NOMO-1 treated with dmso at 0.1 percent for 144 hours (cell line): ENCODE data around the gene SLC24A3.

Source experiments
- DNase-seq: peaks from one replicate; lab custom pipeline; 2025; ENCODE audit not compliant: unreplicated experiment; lab: John Stamatoyannopoulos, UW

The SLC24A3 gene

DNA sequence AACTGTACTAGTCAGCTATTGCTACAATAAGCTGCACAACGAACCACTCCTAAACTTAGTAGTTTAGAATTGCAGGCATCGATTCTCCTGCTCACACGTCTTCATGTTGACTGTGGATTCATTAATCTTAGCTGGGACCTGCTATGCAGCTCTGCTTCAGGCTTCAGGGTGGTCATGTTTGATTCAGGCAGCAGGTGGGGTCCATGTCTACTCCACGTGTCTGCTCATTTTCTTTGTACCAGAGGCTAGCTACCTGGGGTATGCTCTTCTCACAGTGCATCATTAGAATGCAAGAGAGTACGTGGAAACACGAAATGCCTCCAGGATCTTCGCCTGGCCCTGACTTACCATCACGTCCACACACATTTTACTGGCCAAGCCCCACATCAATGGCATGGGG lies 481.1 kb downstream of the SLC24A3 start:
- DNase-seq = no peak

GRCh38 chr20:19695081-19695480 lies 482.6 kb downstream of the SLC24A3 start:
- DNase-seq = peak; percentile 15

- no peak for DNase-seq
Observed at GRCh38 chr20:19696620-19697019, 484.2 kb downstream of the SLC24A3 start.

DNA sequence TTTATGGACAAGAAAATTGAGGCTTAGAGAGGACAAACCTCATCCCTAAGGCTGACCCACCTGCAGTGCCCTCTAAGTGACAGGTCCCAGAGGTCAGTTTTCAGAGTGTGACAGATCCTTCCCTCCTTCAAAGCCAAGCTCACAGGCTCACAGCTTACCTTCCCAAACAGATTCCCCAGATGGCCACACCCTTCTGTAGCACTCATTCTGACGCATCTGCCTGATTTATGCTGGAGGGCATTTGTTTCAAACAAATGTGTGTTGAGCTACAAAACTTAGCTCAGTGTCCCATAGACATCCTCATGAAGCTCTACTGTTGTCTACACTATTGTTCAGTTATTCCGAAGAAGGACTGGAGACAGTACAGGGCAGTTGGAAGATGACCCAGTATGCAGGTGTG lies 485.0 kb downstream of the SLC24A3 start:
- DNase-seq = no peak

DNA sequence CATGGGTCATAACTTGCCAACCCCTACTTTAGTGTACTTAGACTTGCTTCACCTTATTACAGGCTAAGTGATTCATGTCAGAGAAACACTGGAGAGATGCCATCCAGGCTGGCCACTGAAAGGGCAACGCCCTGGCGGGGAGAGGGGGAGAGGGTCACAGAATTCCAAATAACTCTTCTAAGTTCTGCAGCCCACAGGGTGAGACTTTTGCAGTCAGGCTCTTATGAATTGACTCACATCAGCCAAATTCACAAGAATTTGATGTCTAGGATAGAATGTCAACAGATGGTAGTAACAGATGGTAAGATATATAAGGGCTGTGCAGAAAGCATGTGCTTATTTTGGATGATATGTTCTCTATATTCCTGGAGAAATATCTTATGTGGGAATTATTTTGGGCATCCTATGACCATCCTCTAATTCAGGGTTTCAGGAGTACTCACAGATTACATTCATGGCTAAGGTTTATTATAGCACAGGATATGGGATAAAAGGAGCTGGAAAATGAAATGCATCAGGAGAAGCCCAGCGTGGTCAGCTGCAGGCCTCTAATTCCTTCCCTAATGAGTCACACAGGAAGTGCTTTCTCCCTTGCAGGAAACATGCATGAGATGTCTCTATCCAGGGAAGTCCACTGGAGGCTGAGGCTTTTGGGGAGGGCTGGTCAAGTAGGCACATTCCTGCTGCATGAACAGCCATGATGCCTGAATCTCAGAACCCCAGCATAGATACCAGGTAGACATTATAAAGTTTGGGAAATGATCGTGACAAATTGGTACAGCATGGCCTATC lies 486.9 kb downstream of the SLC24A3 start:
- DNase-seq = no peak

- peak; percentile 73 for DNase-seq
Observed at GRCh38 chr20:19701429-19701828, 489.0 kb downstream of the SLC24A3 start.

DNA sequence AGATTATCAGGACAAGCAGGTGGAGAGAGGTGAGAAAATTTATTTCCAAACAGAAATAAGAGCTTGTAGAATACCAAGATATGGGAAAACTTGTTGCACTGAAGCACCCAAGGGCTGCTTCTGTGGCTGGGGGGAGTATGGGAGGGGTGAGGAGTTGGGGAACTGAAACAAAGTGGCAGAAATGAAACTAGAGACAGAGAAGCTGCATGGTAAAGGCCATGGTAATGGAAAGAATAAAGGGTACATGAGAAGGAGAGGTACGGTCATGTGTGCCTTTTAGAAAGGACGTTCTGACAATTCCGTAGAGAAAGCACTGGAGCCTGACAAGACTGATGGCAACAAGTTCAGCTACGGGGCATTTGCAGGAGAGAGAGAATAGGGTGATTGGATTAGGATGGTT lies 494.0 kb downstream of the SLC24A3 start:
- peak; percentile 75 for DNase-seq

DNA sequence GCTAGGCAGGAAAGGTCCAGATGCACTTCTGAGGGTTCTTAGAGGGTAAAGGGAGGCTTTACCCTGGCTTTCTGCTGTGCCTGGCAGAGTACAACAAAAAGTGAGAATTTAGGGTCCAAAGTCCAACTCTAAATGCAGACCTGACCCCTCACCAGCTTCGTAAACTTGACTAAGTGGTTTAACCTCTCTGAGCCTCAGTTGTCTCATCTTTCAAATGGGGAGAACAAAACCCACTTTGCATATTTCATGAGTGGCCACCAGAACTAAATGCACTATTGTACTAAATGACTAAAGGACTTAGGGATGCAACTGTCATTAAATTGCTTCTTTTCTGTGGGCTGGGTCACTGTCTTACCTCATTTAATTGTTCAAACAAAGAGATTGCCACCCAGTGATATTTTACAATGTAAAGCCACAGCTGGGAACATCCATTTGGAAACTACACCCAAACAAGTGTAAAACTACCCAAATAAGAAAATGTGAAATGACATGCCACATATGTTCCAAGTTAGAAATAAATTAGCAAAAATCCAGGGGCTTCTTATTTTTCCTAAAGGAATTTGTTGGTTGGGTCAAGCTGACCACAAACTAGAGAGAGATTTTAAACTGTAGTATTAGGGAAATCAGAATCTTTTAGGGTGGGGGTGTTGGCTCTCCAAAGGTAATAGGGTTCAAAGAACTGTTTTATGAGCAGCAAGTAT lies 497.3 kb downstream of the SLC24A3 start:
- no peak for DNase-seq

DNA sequence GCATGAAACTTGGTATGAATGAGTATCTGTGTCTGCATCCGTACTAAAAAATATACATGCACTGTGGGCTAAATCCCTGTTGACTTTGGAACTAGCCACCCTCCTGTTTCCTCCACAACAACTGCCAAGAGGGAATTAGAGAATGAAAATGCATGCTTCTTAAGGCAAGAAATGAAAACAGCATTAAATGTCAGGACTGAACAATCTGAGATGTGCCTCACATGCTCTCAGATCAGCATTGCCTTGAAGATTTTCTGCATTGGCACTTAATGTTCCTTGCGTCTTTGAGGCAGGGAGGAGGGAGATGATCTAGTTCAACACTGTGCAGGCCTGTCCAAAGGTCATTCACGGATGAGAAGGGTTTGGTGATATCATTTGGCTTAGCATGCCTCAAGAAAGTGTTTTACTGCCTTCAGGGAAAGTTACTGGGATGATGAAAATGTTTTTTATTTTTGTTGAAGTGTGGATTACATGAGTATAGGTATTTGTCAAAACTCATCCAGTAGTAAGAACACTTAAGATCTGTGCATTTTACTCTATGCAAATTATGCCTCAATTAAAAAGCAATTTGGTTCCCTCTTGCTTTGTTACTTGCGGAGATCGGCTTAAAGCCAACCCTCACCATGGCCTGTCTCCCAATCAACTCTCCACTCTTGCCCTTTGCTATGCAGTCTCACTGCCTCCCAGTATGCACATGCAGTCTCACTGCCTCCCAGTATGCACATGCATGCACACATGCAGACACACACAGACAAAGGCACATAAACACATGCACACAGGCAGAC lies 498.1 kb downstream of the SLC24A3 start:
- no peak for DNase-seq

DNA sequence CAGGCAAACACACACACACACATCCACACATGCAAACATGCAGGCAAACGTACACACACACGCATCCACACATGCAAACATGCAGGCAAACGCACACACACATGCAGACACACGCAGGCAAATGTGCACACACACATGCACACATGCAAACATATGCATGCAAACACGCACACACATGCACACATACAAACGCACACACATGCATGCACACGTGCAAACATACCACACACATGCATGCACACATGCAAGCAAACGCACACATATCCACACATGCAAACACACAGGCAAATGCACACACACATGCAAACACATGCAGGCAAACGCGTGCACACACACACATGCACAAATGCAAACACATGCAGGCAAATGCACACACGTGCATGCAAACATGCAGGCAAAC lies 498.7 kb downstream of the SLC24A3 start:
- no peak for DNase-seq

- DNase-seq = no peak
Observed at GRCh38 chr20:19712721-19713260, 500.3 kb downstream of the SLC24A3 start.

GRCh38 chr20:19713822-19714578 lies 501.6 kb downstream of the SLC24A3 start:
- DNase-seq = no peak

DNA sequence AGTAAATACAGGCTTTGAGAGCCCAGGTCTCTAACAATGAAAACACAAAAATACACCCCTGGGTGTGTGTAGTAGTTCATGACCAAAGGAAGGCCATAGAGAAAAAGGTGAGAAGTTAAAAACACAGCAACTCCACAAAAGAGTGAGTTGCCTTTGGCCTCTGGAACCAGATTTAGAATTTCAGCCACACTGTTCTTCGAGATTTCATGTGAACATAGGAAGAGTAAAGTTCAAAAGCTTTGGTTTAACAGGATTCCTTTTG lies 502.1 kb downstream of the SLC24A3 start:
- DNase-seq = no peak

- no peak for DNase-seq
Observed at GRCh38 chr20:19715986-19716385, 503.5 kb downstream of the SLC24A3 start.

DNA sequence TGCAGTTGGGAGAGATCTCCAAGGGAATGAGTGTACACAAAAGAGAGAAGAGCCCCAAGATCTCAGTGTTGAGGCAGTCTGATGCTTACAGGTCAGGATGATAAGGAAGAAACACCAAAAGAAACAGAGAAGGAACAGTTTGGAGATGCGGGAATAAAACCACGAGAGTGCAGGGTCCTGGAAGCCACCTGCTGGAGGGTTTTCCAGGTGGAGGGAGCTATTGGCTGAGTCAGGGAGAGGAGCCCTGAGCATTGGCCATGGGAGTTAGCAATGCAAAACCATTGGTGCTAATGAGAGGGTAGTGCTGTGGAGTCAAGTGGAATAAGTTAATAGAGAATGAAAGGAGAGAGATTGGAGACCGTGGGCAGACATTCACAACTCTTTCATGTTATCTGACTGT lies 506.4 kb downstream of the SLC24A3 start:
- DNase-seq = no peak

DNA sequence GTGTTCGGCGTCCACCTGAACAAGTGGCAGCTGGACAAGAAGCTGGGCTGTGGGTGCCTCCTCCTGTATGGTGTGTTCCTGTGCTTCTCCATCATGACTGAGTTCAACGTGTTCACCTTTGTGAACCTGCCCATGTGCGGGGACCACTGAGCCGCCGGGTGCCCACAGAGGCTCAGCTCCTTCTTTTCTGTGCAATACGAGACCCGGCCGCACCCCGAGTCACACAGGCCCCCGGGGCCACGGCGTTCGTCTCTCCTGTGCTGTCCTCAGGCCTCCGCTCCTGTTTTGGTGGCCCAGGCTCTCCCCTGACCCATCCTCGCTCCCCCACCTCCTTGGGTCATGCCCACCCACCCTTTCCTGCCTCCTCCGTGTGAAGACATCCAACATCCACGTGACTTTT lies 508.5 kb downstream of the SLC24A3 start:
- DNase-seq = no peak

DNA sequence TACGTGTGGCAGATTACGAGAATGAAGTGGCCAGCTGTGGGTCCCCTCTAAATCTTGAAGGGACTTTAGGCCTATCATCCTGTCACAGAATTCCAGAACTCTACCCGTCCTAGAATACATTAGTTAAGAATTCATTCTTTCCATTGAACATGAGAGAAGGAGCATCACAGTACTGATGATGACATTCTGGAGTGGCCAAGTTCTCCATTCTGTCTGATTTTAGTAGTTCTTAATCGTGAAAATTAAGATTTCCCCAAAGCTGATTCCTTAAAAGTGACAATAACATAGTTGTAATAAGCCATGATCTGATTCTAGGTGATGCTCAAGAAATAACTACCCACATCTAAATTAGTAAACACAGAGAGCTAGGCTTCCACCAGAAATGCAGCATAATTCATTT lies 510.6 kb downstream of the SLC24A3 start:
- no peak for DNase-seq

- no peak for DNase-seq
Observed at GRCh38 chr20:19723813-19724430, 511.5 kb downstream of the SLC24A3 start.

DNA sequence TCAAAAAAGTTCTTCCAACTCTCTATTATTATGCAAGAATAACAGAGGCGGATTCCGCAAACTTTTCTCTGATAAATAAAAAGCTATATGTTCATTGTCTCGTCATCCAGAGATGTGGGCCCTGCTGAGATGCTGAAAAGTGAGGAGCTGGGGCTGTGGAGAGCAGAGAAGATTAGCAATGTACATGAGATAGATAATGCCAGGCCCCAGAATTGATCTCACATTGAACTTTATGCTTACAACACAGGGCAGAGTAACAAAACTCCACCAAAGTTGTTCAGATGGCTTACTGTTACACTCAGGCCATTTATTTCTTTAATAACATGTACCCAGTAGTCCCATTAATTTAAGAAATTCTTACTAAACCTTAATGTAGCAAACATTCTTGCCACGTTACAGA lies 512.9 kb downstream of the SLC24A3 start:
- DNase-seq = no peak

DNA sequence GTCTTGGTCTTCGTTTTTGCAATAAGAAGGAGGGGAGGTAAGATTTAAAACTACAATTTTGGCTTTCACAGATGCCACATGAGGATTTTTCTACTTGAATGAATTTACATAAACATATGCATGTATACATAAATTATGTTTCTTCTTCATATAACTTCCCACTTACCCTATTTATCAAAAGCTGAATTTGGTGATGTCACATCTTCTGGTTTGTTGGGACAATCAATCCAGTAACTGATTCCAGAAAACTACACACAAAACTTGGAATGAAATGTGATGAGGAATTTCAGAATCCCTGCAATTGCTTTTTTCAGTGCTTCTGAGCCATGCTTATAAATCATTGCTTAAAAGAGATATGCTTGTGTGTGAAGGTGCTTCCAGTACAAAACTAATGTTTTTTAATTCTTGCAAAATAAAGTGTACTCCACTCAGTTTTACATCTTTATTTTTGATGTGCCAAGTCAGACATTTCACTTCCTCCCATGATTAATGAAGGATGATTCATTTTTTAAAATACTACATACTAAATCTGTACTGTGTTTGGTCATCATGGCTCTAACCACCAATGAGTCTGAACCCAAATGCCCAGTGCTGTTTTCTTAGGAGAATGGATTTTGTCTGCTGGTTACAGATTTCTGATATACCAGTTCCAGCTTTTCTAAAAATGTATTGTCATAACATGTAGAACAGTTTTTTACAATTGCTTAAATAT lies 513.5 kb downstream of the SLC24A3 start:
- no peak for DNase-seq
